Measurements from ENCODE around the gene NLGN4Y. TPM values are rescaled to one million over a fixed set of nuclear protein-coding genes. Genes with fewer than 3 reads are reported as not detected.

NLGN4Y gene
- total and polyA plus RNA-seq, 2 of the 13 experiments (the other 11 are each of a cell fraction or from before 2014, with no cell fraction given) = 6.0 to 16.5 TPM

- POLR2A ChIA-PET = no interaction called here
- no peak for ATAC-seq
- no peak for FAIRE-seq
- TF ChIP-seq ZNF883 (CRISPR knock-in tag; IDR thresholded peaks at IDR 0.05; ENCODE audit: not compliant biosample characterization) (no peak), ZNF431 (CRISPR knock-in tag; IDR thresholded peaks at IDR 0.05; ENCODE audit: borderline replicate concordance, low read depth) (no peak), KAT8 (CRISPR knock-in tag; IDR thresholded peaks at IDR 0.05) (no peak), ZBTB10 (CRISPR knock-in tag; IDR thresholded peaks at IDR 0.05; ENCODE audit: borderline replicate concordance) (no peak), ONECUT2 (CRISPR knock-in tag; IDR thresholded peaks at IDR 0.05) (no peak), DRAP1 (CRISPR knock-in tag; IDR thresholded peaks at IDR 0.05) (no peak), CREM (IDR thresholded peaks at IDR 0.05) (no peak), CREM (CRISPR knock-in tag; IDR thresholded peaks at IDR 0.05) (no peak), ETV6 (CRISPR knock-in tag; conservative IDR thresholded peaks at IDR 0.05) (no peak), ZNF441 (CRISPR knock-in tag; IDR thresholded peaks at IDR 0.05; ENCODE audit: borderline replicate concordance) (no peak), HOXA3 (CRISPR knock-in tag; IDR thresholded peaks at IDR 0.05) (no peak), GMEB2 (CRISPR knock-in tag; IDR thresholded peaks at IDR 0.05; ENCODE audit: low read depth) (no peak), NR3C1 (CRISPR knock-in tag; IDR thresholded peaks at IDR 0.05) (no peak), GLMP (CRISPR knock-in tag; IDR thresholded peaks at IDR 0.05; ENCODE audit: borderline replicate concordance) (no peak), ZNF761 (CRISPR knock-in tag; conservative IDR thresholded peaks at IDR 0.05) (no peak), GTF3A (CRISPR knock-in tag; conservative IDR thresholded peaks at IDR 0.05) (no peak), ZNF770 (CRISPR knock-in tag; IDR thresholded peaks at IDR 0.05) (no peak), ZNF180 (CRISPR knock-in tag; IDR thresholded peaks at IDR 0.05; ENCODE audit: borderline replicate concordance, low read depth) (no peak)
Observed at GRCh38 chrY:14694543-14694942, 170.2 kb downstream of the NLGN4Y start.

More at GRCh38 chrY:14694543-14694942, 170.2 kb downstream of the NLGN4Y start:
- Histone ChIP-seq H3K79me2 (ENCODE audit: insufficient read depth, low read length) (no peaks in the 10 kb centered on the region), H3K9me3 (ENCODE audit: low read length) (no peaks in the 10 kb centered on the region), H3K4me3 (replicated peaks in 1 of 3; ENCODE audit: insufficient read depth in 1 of 3, low read depth in 2 of 3, low read length in 3 of 3) (no peak overlapping the region), H3K36me3 (replicated peaks in 1 of 2; ENCODE audit: control insufficient read depth in 1 of 2, insufficient read depth in 2 of 2, low read length in 2 of 2) (no peaks in the 10 kb centered on the region), H3K4me2 (ENCODE audit: low read depth, low read length) (no peak overlapping the region), H4K20me1 (ENCODE audit: insufficient read depth, low read length) (no peaks in the 10 kb centered on the region), H3K27ac (ENCODE audit: extremely low read length, insufficient read depth, low read length) (no peak overlapping the region), H3K4me1 (ENCODE audit: insufficient read depth, low read length) (no peaks in the 10 kb centered on the region), H3K9ac (ENCODE audit: insufficient read depth, low read depth, low read length) (no peak overlapping the region), H2AFZ (ENCODE audit: low read length) (no peak overlapping the region), H3K27me3 (ENCODE audit: control insufficient read depth in 1 of 2, insufficient read depth in 2 of 2, low read length in 2 of 2) (no peaks in the 10 kb centered on the region)
- intact Hi-C loops (cut with micrococcal nuclease; ENCODE audit: unreplicated experiment) = no loop called here
- DNase-seq (ENCODE audit: low spot score) = no peak
- CTCF ChIA-PET (ENCODE audit: low intra/inter-chr PET ratio, low total read pairs) = no interaction called here
- in situ Hi-C loops (cut with HindIII; ENCODE audit: extremely low pct_ligation_motif_present, low pct_unique_long_range_greater_than_20kb) = no loop called here
- no TSS peak for BruUV-seq (replicated peaks)

Data from HepG2 (cell line).